NCI-H82 (cell line): ENCODE data around the gene EHD1.

ENCODE experiments used
- DNase-seq: peaks from one replicate; lab custom pipeline; 2025; lab: John Stamatoyannopoulos, UW

Gene EHD1

GRCh38 chr11:64878494-64879243, at the start of gene EHD1:
Gene EHD1, minus strand, starts transcription at chr11:64878621. Its CDS starts 157 bp downstream, at chr11:64878464.
- DNase-seq = peak; percentile 99

- DNase-seq = no peak
Measured at GRCh38 chr11:64926689-64927088, 48.3 kb upstream of the EHD1 start.

- no peak for DNase-seq
Measured at GRCh38 chr11:64925536-64926436, 47.4 kb upstream of the EHD1 start.

GRCh38 chr11:64924910-64925284, 46.5 kb upstream of the EHD1 start:
- peak; percentile 25 for DNase-seq

- DNase-seq = peak; percentile 88
Measured at GRCh38 chr11:64923944-64924909, 45.8 kb upstream of the EHD1 start, which contains the start of gene PPP2R5B. Gene PPP2R5B, plus strand, starts transcription at chr11:64924689. Its CDS starts 1,046 bp downstream, at chr11:64925735.

- no peak for DNase-seq
Measured at GRCh38 chr11:64923151-64923661, 44.8 kb upstream of the EHD1 start.

GRCh38 chr11:64921384-64921783, 43.0 kb upstream of the EHD1 start:
- no peak for DNase-seq

- no peak for DNase-seq
Measured at GRCh38 chr11:64920124-64920523, 41.7 kb upstream of the EHD1 start.

- no peak for DNase-seq
Measured at GRCh38 chr11:64919627-64920026, 41.2 kb upstream of the EHD1 start.

GRCh38 chr11:64918017-64918416, 39.6 kb upstream of the EHD1 start:
- DNase-seq = no peak

GRCh38 chr11:64917663-64917995, 39.2 kb upstream of the EHD1 start:
- no peak for DNase-seq

- peak; percentile 99 for DNase-seq
Measured at GRCh38 chr11:64916775-64917662, 38.6 kb upstream of the EHD1 start, which contains the start of gene ATG2A. Gene ATG2A, minus strand, starts transcription at chr11:64917209. Its CDS starts 74 bp downstream, at chr11:64917135.

GRCh38 chr11:64916040-64916774, 37.8 kb upstream of the EHD1 start:
- DNase-seq = peak; percentile 23

- DNase-seq = no peak
Measured at GRCh38 chr11:64915376-64915887, 37.0 kb upstream of the EHD1 start.

GRCh38 chr11:64914123-64914522, 35.7 kb upstream of the EHD1 start:
- no peak for DNase-seq

GRCh38 chr11:64913171-64913727, 34.8 kb upstream of the EHD1 start:
- DNase-seq = no peak

GRCh38 chr11:64911689-64912088, 33.3 kb upstream of the EHD1 start:
- peak; percentile 38 for DNase-seq

GRCh38 chr11:64911142-64911541, 32.7 kb upstream of the EHD1 start:
- DNase-seq = no peak

GRCh38 chr11:64910451-64911093, 32.2 kb upstream of the EHD1 start:
- no peak for DNase-seq
